T-helper 1 cell (primary cell): Measurements from ENCODE around the gene LZTFL1.

Experiments
- DNase-seq, 5 donors: peaks; one replicate each; pipeline ENCODE4 v3.0.0-alpha.2; 2012 to 2020

Gene LZTFL1

DNA sequence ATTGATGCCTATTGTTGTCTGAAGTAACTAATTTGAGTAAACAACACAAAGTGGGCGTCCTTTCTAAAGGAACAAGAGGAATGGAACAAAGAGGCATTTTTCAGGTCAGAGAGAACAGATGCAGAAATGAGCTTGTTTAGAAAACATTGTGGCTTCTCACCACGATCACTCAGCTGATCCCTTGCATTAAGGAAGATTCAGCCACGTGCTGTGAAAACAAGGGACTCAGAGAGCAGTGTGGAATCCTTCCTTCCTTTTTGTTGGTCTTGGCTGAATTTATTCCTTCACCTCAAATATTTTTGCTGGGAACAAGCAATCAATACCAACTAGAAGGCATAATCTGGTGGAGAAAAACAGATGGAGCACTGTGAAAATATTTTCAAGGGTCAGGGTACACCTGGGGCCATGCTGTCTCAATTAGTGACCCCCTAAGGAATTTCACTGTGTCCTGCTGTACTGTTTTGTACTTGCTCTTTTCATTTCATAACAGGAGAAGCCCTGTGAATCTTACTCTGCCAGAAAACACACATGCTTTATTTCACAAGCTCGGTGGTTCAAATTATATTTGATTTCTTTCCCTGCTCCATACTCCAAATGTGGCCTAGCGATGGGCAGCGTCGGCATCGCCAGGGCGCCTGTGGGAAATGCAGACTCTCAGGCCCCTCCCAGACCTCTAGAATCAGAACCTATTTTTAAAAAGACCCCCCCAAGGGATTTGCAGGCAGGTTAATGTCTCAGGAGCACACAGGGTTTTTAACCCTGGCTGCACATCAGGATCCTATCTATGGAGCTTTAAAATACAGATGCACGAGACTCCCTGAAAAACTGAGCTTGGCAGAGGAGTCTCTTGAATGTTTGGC, 34.0 kb downstream of the LZTFL1 start:
- no peak for DNase-seq

DNA sequence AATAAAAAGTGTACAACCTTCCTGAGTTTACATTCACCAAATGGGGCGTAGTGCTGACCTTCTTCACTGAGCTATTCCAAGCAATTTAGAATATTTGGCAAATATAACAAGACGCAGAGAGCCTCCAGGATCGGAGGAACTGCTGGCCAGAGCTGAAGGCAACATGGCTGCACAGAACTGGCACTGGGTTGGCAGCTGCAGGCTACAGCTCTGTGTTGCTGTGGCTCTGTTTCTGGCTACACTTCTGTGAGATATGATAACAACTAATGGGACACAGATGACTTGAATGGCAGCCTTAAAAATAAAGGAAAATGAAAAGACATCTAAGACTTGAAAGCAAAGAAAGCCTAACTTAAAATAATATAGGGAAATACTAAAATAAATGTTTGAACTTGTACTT, 34.8 kb downstream of the LZTFL1 start:
- DNase-seq = no peak

DNA sequence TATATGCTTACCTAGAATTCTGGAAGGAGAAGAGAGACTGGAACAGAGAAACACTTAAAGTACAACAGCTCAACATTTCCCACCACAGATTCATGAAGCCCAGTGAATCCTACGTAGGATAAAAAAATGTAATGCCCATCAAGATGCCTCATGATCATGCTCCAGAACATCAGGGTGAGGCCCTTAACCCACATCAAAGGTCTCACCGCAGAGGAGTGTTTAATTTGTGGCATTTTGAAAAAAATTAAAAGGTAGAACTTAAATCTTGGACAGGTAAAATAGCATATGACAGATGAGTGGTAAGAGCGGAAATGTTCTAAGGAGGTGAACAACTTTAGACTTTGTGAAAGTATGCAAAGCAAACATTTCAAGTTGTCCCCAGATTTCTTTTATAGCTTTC, 35.8 kb downstream of the LZTFL1 start:
- no peak for DNase-seq

DNA sequence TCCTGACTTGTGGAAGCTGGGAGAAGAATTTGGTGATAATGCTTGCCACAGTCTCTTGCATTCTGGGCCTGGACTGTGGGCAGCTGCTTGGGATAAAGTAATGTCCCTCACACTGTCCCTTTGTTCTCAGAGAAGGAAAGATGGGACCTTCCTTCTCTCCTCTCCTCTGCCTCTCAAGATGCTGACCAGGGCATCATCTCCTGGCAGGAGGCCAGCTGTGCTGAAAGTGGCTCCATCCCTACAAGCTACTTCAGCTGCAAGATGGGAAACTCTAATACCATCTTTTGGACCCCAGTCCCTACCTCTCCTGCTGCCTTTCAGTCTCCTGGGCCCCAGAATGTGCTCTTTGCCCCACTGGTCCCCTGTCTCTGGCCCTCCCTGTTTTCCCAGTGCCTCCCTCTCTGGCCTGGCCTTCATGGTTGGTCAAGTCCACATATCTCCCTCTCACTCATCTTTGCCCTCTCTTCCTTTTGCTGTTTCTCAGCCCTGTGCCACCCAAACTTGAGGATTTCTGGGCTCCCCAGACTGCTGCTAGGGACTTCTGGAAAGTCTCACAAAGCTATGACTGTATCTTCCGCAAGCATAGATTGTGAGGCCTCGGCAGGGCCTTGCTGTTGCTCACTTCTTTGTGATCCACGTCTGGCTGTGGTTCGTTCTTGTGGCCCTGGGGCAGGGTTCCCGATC, 38.5 kb downstream of the LZTFL1 start:
- no peak for DNase-seq

DNA sequence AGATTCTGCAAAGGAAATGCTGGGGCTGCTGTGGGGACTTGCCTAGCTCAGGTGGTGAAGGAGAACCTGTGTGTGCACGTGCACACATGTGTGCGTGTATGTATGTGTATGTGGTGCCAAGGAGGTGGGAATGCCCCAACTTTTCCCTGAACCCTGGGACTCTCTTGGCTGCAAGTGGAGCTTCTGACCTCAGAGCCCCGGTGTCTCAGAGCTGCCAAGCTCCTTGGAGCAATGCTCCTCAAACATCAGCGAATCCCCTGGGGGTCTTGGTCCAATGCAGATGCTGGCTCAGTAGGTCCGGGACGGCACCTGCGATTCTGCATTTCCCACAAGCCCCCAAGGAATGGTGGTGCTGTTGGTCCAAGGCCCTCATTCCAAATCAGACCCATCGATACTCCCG, 39.8 kb downstream of the LZTFL1 start:
- DNase-seq = no peak

DNA sequence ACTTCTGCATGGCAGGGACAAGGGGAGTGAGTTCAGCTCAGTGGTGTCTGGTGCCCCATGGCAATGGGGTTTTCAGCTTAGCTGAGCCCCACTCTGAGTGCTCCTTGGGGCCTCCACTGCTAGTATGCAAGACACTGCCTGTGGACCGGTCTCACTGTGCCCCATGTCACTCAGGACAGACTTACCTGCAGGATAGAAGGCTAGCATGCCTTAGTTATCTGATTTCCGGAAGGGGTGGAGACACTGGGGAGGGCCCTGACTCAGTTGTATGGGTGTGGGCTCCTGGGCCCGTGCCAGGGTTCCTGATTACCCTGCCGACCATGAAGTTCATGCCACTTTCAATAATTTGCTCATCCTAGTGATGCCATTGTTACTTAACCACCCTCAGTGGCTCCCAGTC, 41.3 kb downstream of the LZTFL1 start:
- no peak for DNase-seq

DNA sequence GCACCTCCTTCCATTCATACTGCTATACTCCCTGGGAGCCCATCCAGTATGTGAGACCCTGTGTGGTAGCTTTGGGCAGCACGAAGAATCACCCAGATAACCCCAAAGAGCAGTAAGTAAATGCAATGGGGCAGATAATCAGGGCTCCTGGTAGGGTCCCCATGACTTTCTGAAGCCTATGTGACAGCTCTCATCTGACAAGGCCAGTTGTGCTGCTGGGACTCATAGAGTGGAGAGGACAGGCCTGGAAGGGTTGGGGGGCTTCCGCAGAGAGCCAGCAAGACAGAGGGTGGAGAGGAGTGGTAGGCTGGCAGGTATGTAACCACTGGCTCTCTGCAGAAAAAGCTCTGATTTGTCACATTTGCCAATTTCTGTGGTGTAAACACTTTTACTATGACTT, 42.3 kb downstream of the LZTFL1 start:
- no peak for DNase-seq

DNA sequence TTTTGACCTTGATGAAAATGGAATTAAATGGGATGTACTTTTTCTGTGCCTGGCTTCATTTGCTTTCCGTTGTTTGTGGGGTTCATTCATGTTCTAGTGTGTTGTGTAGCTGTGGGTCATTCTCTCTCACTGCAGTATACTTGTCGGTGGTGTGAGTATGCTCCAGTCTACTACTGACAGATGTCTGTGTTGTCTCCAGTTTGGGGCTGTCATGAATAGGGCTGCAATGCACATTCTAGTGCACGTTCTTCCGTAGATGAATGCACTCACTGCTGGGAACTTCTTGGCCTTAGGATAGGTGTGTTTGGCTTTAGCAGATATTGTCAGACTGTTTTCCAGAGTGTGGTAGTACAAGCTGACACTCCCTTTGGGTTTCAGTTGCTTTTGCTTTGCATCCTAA, 43.9 kb downstream of the LZTFL1 start:
- DNase-seq = no peak

DNA sequence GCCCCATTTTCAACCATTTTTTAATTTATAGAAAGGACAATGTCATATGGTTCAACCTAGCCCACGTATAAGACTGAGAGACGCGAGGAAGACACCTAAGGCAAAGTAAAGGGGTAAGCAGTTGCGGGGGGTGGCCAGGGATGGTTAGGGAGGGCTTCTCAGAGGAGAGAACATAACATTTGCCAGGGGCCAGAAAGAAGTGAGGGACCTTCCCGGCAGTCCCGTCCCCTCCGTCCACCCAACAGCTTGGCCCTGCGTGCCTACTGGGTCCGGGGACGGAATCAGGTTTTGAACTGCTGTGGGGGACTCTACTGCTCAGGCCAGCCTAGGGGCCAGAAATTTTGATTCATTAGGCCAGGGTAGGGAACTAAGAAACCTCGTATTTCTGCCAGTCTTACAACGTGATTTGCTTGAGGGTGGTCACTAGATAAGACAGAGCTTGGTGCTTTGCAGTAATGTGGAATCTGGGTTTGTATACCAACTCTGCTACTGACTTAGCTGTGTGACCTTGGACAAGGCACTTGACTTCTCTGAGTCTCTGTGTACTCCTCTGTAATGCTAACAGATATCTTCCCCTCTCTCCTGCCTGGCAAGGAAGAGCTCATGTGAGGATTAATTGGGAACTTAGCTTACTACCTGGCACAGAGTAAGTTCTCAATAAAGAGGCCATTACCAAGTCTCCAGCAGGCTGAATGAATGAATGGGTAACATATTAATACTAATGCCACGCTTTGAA, 44.8 kb downstream of the LZTFL1 start:
- no peak for DNase-seq

DNA sequence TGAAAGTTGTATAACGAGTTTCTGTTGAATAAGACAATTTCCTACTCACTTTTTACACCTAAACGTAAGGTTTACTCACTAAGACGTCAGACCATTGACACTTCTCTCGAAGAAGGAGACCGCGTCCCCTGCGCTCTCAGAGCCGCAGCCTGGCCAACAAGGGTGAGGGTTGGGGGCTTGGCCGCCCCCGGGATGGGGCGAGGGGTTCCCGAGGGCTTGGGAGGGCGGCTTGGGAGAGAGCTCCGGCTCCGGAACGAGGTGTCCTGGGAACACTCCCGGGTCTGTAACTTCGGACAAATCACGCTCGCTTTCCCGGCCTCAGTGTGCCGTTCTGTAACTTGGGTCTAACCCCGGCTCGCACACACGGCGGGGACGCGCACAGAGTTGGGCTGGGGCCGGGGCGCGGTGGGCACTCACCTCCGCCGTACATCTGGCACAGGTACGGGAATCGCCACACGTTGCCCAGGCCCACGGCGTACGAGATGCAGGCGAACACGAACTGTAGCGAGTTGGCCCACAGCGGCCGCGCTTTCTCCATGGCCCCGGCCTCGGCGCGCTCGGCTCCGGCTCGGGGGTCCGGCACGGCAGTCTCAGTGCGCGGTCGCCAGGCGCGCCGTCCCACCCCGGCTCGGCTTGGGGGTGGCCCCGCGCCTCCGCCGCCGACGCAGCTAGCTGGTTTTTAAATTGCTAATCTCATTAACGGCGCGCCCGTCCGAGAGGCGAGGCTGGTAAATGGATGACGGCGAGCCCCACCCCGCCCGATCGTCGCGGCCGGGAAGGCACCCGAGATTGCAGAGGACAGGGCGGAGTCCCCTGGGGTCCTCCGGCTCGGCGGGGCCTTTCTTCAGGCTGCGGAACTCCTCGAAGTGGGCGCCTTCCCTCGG, 45.8 kb downstream of the LZTFL1 start, which contains the start of gene SLC6A20:
Gene SLC6A20, minus strand, starts transcription at position 655 of the 884 bp plus-strand sequence. Its CDS starts 117 bp downstream, at position 538.
- no peak for DNase-seq

DNA sequence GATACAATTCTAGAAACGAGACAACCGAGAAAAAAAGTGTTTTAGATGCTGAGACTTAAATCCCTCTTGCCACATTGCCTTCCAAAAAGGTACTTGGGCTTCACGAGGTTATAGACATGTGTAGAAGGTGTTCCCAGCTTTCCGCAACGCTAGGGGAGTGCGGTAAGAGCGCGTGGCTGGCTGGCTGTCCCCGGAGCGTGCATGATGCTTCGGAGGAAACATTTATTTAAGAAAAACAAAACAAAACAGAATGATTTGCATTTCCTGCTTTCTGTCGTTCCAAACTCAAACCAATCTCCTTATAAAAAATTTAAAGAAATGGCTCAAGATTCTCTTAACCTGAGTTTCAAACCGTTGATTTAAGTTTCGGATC, 46.4 kb downstream of the LZTFL1 start:
- DNase-seq = no peak

DNA sequence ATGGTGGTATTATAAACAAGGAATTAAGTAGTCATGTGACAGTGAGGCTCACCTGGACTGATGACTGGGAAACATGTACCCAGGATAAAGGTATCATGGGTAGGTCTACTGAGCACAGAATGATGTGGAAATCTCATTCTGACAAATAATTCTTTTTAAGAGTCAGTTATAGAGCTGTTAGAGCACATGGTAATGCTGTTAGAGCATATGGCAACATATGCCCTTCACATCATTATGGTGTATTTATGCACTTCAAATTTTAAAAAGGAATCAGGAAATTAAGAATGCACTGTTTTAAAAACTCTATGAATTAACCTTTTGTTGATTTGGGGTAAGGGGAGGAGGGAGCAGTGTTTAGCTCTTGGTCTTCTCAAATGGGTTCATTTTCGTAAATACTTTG, 47.3 kb downstream of the LZTFL1 start:
- no peak for DNase-seq

DNA sequence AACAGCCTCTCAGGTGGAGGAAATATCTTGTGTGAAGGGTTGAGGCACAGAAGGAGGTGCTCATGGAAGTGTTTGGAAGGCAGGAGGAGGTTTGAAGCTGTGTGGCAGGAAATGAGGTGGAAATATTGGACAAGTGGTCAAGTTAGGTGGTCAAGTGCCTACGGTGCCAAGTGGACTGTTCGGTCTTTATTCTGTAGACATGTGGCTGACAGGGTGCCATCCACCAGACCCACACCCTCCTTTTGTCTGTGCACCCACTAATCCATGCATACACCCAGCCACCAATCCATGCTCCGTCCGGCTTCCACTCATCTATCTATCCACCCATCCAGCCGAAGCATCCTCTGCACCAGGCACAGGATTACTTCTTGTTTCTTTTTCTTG, 47.8 kb downstream of the LZTFL1 start:
- no peak for DNase-seq

DNA sequence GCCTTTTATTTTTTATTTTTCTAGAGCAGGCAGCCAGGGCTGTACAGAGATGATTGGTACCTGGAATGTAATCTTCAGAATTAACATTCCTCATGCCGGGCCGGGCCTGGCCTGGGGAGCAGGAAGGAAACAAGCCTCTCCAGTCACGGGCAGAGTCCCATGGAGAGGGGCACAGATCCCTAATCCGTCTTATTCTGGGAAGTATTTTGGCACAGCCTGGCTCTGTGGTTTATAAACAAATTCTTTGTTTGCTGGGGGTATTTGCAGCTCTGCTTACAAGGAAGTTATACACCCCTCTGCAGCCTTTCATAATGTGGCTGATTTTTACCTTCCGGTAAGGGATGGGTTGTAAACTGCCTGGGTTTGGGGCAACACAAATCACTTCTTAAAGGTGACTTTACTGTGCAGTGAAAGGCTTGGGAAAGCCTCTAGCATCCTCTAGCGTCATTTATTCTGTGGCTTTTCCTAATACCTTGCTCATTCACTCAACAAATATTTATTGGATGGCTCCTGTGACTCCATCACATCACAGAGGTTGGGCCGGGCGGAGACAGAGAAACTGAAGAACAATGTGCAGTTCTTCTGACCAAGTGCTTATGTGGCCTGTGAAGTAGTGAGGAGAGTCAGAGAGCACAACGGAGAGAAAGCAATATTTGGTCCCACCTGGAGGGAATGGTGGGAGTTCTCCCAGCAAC, 48.3 kb downstream of the LZTFL1 start:
- no peak for DNase-seq

DNA sequence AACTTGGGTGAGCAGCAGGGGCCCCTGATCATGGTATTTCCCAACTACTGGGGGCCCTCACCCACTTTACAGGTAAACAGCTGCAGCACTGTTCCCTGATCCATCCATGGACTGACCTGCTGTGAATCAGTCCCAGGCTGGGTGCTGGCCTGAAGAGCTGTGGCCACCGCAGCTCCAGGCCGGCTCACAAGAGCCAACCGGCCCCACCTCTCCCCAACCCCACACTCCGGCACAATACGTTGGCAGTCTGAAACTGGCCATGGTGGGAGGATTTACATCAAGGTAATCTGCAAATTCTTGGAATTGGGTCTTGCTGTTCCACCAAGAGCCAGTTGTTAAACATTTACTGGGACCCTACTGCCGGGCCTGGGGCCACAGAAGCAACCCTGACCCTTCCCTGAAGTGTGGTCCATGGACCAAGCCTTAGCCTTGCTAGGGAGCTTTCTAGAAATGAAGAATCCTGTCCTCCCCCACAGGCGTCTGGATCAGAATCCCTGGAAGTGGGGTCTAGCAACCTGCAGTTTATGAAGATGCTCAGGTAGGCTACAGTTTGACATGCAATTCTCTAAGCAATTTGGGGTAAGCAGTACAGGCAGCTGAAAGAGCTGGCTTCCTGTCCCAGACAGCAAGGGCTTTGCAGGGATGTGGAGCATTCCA, 49.3 kb downstream of the LZTFL1 start:
- DNase-seq = no peak

DNA sequence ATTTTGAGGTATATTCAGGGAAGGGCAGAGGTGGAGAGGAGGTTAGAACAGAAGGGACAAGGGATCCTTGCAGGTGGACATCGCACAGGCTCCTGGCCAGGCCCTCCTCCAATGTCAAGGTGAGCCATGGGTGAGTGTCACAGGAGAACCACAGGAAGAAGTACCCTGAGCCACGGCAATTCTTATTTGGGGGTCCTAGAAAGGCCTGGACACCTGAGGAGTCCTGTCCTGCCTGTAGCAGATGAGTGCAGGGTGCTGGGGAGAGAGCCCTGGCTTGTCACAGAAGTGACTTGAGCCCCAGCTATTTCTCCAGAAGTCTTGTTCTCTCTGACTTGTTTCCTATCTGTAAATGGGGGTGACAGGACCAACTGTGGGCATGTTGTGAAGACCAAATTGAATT, 49.9 kb downstream of the LZTFL1 start:
- no peak for DNase-seq

DNA sequence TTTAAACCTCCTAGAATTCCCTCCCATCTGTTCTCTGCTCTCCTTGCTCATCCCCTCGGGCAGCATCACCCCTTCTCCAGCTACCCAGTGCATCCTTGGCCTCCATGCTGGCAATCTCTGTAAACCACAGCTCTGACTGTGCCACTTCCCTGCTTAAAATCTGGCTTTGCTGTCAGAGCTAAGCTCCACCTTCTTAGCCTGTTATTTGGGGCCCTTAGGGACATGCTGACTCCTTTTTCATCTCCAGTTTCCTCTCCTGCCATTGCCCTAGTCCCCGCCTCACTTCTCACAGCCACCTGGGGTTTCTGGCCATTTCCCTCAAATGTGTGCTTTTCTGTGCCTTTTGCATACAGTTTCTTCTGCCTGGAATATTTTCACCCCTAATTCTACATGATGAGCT, 51.3 kb downstream of the LZTFL1 start:
- DNase-seq = no peak

DNA sequence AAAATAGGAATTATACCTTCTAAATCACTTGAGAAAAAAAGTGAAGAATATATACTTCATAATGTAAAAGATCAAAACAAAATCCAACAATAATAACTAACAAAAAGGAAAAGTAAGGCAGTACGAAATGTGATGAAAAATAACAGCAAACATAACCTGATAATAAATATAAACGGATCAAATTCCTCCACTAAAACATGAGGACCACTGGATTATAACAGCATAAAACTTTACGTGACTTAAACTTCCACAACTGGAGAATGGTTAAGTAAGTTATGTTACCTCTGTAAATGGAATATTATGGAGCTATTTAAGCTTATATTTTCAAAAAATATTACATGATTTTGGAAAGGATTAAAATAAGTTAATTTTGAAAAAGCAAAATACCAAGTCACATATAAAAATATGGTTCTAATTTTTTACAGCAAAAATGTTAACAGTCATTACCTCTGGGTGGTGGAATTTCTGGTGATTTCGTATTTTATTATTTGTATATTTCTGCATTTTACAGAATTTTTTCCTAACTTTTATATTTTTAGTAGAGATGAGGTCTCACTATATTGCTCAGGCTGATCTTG, 52.6 kb downstream of the LZTFL1 start:
- no peak for DNase-seq

DNA sequence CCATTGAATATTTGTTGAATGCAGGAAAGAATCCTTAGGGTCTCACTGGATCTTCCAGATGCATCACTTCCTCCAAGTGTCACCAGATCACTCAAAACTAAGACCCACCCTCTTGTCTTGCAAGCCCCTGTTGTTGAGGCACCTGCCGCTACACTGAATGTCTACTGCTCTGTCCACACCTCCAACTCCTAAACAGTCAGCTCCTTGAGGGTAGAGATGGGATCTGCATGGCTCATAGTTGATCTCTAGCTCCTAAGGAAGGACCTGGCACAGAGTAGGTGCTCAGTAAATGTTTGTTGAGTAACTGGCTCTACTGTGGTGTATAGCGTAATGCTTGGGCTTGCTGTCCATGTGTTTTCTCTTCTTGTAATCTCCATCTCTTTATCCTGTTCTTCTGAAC, 54.4 kb downstream of the LZTFL1 start:
- no peak for DNase-seq

DNA sequence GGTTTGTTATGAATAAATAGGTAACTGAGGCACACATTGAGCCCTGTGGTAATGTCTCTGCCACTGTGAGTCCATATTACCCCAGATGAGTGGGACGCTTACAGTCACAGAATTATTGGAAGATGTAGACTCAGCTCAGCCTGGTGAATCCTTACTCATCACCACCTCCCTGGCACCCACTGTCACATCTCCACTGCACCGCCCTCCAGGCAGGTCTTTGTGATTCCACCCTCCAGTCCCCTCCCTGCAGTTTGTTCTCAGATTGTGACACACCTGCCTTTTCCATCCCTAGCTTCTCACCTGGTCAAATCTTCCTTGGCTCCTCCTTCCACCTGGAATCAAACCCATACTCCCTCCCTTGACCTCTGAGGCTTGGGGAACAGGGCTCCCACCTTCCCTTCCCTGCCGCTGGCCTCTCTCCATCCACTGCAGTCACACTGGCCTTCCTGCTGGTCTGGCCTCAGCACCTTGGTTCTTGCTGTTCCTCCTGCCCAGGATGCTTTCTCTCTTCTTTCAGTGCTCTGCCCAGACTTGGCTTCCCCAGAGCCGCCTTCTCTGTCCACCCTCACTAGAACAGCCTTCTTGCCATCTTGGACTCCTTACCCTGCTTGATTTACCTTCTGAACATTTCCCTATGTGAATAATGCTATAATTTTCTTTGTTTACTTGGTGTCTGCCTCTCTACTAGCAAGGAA, 55.0 kb downstream of the LZTFL1 start:
- no peak for DNase-seq
